Panc1 (cell line): ENCODE results near the gene SETD1A. TPM values are rescaled to one million over a fixed set of nuclear protein-coding genes. Genes with fewer than 3 reads are reported as not detected.
A peak's percentile ranks its signal among the peaks of the same experiment; 100 is the strongest.

Experiments used
- ATAC-seq: fragments of 200-7000 bp; cut with Tn5 transposase; 2 replicates; pipeline ENCODE4 v1.9.1; 2020; ENCODE audit warnings: mild to moderate bottlenecking, moderate library complexity
- BruUV-seq: library from RNA; stranded (reverse); fragments of 400-500 nt; replicated peaks from 2 replicates; lab custom pipeline; 2021; lab: Mats Ljungman, UMichigan
- CTCF ChIA-PET: fragments of 300-600 bp; sonication (Branson Sonifier 250); formaldehyde crosslinking; loops from one replicate; lab custom pipeline; 2022; ENCODE audit warnings: antibody characterized with exemption; lab: Charles Lee
- POLR2A ChIA-PET: fragments of 300-600 bp; sonication (Branson Sonifier 250); formaldehyde crosslinking; loops from one replicate; lab custom pipeline; 2022; ENCODE audit warnings: antibody characterized with exemption; lab: Charles Lee
- DNase-seq: peaks from one replicate; pipeline ENCODE4 v3.0.0-alpha.2; 2010; ENCODE audit warnings: low read depth, low spot score
- H3K27ac ChIP-seq: 2 replicates; pipeline ENCODE4 v1.5.1; 2011; ENCODE audit warnings: mild to moderate bottlenecking, low read length, inconsistent platforms
- H3K27me3 ChIP-seq: fragments of 200-500 bp; sonication (Bioruptor generic); 2 replicates; pipeline ENCODE4 v1.6.0; 2014; ENCODE audit warnings: low read length, inconsistent platforms; ENCODE audit not compliant: control insufficient read depth, insufficient read depth
- H3K36me3 ChIP-seq: fragments of 200-500 bp; sonication (Bioruptor generic); 2 replicates; pipeline ENCODE4 v1.5.1; 2014; ENCODE audit warnings: inconsistent platforms, mild to moderate bottlenecking, low read length, moderate library complexity; ENCODE audit not compliant: control insufficient read depth, insufficient read depth
- H3K4me1 ChIP-seq: 2 replicates; pipeline ENCODE4 v1.5.1; 2011; ENCODE audit warnings: inconsistent platforms, mild to moderate bottlenecking, low read length, moderate library complexity; ENCODE audit not compliant: control insufficient read depth, insufficient read depth
- H3K4me3 ChIP-seq, 2 experiments: 2 replicates each; pipeline ENCODE4 v1.5.1; 2011 to 2012; ENCODE audit warnings: low read depth in 2 of 2, low read length in 2 of 2, mild to moderate bottlenecking in 2 of 2, inconsistent platforms in 1 of 2, moderate library complexity in 1 of 2
- H3K9me3 ChIP-seq: fragments of 200-500 bp; sonication (Bioruptor generic); 2 replicates; pipeline ENCODE4 v1.5.1; 2014; ENCODE audit warnings: low read depth, mild to moderate bottlenecking, inconsistent platforms, low read length, moderate library complexity; ENCODE audit not compliant: control insufficient read depth, insufficient read depth
- POLR2AphosphoS5 ChIP-seq: IDR thresholded peaks from 2 replicates; pipeline ENCODE4 v1.6.1; 2012; ENCODE audit warnings: mild to moderate bottlenecking, low read depth, low read length, moderate library complexity
- SIN3A ChIP-seq: IDR thresholded peaks from 2 replicates; pipeline ENCODE4 v1.6.1; 2012; ENCODE audit warnings: low read depth, mild to moderate bottlenecking, low read length, moderate library complexity, borderline replicate concordance; ENCODE audit not compliant: insufficient read depth
- TCF7L2 ChIP-seq: IDR thresholded peaks from 2 replicates; pipeline ENCODE4 v1.6.1; 2011; ENCODE audit warnings: mild to moderate bottlenecking, low read depth, low read length, inconsistent platforms
- in situ Hi-C: cut with HindIII; loops from 2 replicates; pipeline ENCODE4 v1.10.0; 2016; ENCODE audit warnings: low sequenced_read_pairs, low pct_unique_long_range_greater_than_20kb
- intact Hi-C: fragments of 100-400 bp; cut with micrococcal nuclease; formaldehyde crosslinking; loops from one replicate; pipeline ENCODE4 v1.10.0; 2022; ENCODE audit not compliant: unreplicated experiment
- total RNA-seq: library from RNA; stranded (reverse); gene quantifications from one replicate; pipeline ENCODE4 v1.2.1, GENCODE V29; 2021; ENCODE audit not compliant: unreplicated experiment
- TF ChIP-seq, protein P1 (sequence below), 2 experiments: IDR thresholded peaks; 2 replicates each; pipeline ENCODE4 v1.6.1; 2011 to 2012; ENCODE audit warnings: low read depth in 2 of 2, control low read depth in 1 of 2, low read length in 1 of 2, mild to moderate bottlenecking in 1 of 2, moderate library complexity in 1 of 2; ENCODE audit not compliant: insufficient read depth in 1 of 2
- TF ChIP-seq, protein P2 (sequence below): fragments of 450-650 bp; IDR thresholded peaks from 2 replicates; pipeline ENCODE4 v1.5.1; 2017; ENCODE audit warnings: mild to moderate bottlenecking

The SETD1A gene
- total RNA-seq, 1 experiment from 2014 or later, result 38.7 TPM

DNA sequence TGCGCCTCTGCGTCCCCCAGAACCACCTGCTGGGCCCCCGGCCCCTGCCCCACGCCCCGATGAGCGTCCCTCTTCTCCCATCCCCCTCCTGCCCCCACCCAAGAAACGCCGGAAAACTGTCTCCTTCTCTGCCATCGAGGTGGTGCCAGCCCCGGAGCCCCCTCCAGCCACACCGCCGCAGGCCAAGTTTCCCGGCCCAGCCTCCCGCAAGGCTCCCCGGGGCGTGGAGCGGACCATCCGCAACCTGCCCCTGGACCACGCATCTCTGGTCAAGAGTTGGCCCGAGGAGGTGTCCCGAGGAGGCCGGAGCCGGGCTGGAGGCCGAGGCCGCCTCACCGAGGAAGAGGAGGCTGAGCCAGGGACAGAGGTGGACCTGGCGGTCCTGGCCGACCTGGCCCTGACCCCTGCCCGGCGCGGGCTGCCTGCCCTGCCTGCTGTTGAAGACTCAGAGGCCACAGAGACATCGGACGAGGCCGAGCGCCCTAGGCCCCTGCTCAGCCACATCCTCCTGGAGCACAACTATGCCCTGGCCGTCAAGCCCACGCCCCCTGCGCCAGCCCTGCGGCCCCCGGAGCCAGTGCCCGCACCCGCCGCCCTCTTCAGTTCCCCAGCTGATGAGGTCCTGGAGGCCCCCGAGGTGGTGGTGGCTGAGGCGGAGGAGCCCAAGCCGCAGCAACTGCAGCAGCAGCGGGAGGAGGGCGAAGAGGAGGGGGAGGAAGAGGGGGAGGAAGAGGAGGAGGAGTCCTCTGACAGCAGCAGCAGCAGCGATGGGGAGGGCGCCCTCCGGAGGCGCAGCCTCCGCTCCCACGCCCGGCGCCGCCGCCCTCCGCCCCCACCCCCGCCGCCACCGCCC, 21.8 kb downstream of the SETD1A start:
- intact Hi-C loops, result no loop called here

DNA sequence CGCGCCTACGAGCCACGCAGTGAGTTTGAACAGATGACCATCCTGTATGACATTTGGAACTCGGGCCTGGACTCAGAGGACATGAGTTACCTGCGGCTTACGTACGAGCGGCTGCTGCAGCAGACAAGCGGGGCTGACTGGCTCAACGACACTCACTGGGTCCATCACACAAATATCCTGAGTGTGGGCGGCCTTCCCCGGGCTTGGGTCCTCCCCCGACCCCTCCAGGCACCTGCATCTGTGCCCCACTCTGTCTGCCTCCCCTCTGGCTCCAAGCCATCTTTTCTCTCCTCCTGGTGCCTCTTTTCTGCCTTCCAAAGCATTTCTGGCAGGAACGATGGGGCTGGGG, 22.4 kb downstream of the SETD1A start:
- no peak for ATAC-seq
- ChIA-PET CTCF (no interaction called here), POLR2A (no interaction called here)
- H3K27ac ChIP-seq, result no peak overlapping the region
- TF ChIP-seq TCF7L2 (no peak), SIN3A (no peak), POLR2AphosphoS5 (no peak)
- TF ChIP-seq, protein P1, sequence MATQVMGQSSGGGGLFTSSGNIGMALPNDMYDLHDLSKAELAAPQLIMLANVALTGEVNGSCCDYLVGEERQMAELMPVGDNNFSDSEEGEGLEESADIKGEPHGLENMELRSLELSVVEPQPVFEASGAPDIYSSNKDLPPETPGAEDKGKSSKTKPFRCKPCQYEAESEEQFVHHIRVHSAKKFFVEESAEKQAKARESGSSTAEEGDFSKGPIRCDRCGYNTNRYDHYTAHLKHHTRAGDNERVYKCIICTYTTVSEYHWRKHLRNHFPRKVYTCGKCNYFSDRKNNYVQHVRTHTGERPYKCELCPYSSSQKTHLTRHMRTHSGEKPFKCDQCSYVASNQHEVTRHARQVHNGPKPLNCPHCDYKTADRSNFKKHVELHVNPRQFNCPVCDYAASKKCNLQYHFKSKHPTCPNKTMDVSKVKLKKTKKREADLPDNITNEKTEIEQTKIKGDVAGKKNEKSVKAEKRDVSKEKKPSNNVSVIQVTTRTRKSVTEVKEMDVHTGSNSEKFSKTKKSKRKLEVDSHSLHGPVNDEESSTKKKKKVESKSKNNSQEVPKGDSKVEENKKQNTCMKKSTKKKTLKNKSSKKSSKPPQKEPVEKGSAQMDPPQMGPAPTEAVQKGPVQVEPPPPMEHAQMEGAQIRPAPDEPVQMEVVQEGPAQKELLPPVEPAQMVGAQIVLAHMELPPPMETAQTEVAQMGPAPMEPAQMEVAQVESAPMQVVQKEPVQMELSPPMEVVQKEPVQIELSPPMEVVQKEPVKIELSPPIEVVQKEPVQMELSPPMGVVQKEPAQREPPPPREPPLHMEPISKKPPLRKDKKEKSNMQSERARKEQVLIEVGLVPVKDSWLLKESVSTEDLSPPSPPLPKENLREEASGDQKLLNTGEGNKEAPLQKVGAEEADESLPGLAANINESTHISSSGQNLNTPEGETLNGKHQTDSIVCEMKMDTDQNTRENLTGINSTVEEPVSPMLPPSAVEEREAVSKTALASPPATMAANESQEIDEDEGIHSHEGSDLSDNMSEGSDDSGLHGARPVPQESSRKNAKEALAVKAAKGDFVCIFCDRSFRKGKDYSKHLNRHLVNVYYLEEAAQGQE (IDR thresholded peaks at IDR 0.05; ENCODE audit: insufficient read depth in 1 of 2, low read depth in 2 of 2, low read length in 1 of 2), result no peak
- TF ChIP-seq, protein P2, sequence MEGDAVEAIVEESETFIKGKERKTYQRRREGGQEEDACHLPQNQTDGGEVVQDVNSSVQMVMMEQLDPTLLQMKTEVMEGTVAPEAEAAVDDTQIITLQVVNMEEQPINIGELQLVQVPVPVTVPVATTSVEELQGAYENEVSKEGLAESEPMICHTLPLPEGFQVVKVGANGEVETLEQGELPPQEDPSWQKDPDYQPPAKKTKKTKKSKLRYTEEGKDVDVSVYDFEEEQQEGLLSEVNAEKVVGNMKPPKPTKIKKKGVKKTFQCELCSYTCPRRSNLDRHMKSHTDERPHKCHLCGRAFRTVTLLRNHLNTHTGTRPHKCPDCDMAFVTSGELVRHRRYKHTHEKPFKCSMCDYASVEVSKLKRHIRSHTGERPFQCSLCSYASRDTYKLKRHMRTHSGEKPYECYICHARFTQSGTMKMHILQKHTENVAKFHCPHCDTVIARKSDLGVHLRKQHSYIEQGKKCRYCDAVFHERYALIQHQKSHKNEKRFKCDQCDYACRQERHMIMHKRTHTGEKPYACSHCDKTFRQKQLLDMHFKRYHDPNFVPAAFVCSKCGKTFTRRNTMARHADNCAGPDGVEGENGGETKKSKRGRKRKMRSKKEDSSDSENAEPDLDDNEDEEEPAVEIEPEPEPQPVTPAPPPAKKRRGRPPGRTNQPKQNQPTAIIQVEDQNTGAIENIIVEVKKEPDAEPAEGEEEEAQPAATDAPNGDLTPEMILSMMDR, result no peak; the same call in 1 of the 2 replicates
- H3K4me3 ChIP-seq, result no peak overlapping the region
- peaks cover 3% of the 10 kb centered on the region; the same call in 1 of the 2 replicates for H3K36me3 ChIP-seq
- intact Hi-C loops (no loop called here), in situ Hi-C loops (no loop called here)
- peaks cover 6% of the 10 kb centered on the region for H3K4me1 ChIP-seq
- BruUV-seq, result no TSS peak
- H3K27me3 ChIP-seq, result no peaks in the 10 kb centered on the region
- H3K9me3 ChIP-seq, result no peaks in the 10 kb centered on the region
- DNase-seq, result no peak

More for the DNA sequence above, 21.8 kb downstream of the SETD1A start:
- TF ChIP-seq, protein P1 (IDR thresholded peaks at IDR 0.05; ENCODE audit: insufficient read depth in 1 of 2, low read depth in 2 of 2, low read length in 1 of 2), result no peak
- TF ChIP-seq TCF7L2 (no peak), SIN3A (no peak), POLR2AphosphoS5 (no peak)
- TF ChIP-seq, protein P2, result peak; percentile 22; the same call in 1 of the 2 replicates
- ATAC-seq (no peak), DNase-seq (no peak)
- H3K4me3 ChIP-seq, result no peak overlapping the region
- no TSS peak for BruUV-seq
- ChIA-PET POLR2A (no interaction called here), CTCF (no interaction called here)
- no peak overlapping the region for H3K27ac ChIP-seq
- no peaks in the 10 kb centered on the region for H3K9me3 ChIP-seq
- H3K4me1 ChIP-seq, result no peaks in the 10 kb centered on the region; the same call in 1 of the 2 replicates
- no peaks in the 10 kb centered on the region for H3K27me3 ChIP-seq
- in situ Hi-C loops, result no loop called here
- peaks cover 3% of the 10 kb centered on the region; the same call in 1 of the 2 replicates for H3K36me3 ChIP-seq
